Osteocyte (in vitro differentiated cells): Measurements from ENCODE around the gene DNAJC5G. TPM values are rescaled to one million over a fixed set of nuclear protein-coding genes. Genes with fewer than 3 reads are reported as not detected.

Source experiments
- DNase-seq: peaks from one replicate; pipeline ENCODE4 v3.0.0; 2021; ENCODE audit warnings: mixed read lengths; ENCODE audit not compliant: unreplicated experiment; ENCODE audit errors: extremely low spot score
- H3K27ac Mint-ChIP-seq: one replicate; pipeline ENCODE4 v1.8.0; 2021; ENCODE audit warnings: mild to moderate bottlenecking, mixed read lengths; ENCODE audit not compliant: unreplicated experiment
- H3K27me3 Mint-ChIP-seq: one replicate; pipeline ENCODE4 v1.8.0; 2021; ENCODE audit warnings: mixed read lengths; ENCODE audit not compliant: unreplicated experiment
- H3K36me3 Mint-ChIP-seq: one replicate; pipeline ENCODE4 v1.8.0; 2021; ENCODE audit warnings: mixed read lengths; ENCODE audit not compliant: unreplicated experiment
- H3K4me1 Mint-ChIP-seq: one replicate; pipeline ENCODE4 v1.8.0; 2021; ENCODE audit warnings: mixed read lengths; ENCODE audit not compliant: unreplicated experiment
- H3K4me3 Mint-ChIP-seq: one replicate; pipeline ENCODE4 v1.8.0; 2021; ENCODE audit warnings: mild to moderate bottlenecking, moderate library complexity, mixed read lengths; ENCODE audit not compliant: unreplicated experiment
- H3K9me3 Mint-ChIP-seq: one replicate; pipeline ENCODE4 v1.8.0; 2021; ENCODE audit warnings: mixed read lengths; ENCODE audit not compliant: unreplicated experiment
- CTCF ChIP-seq: fragments of 200-600 bp; sonication (generic); IDR thresholded peaks from 2 replicates; pipeline ENCODE4 v1.5.0; 2021; ENCODE audit warnings: antibody characterized with exemption, mild to moderate bottlenecking, moderate library complexity
- total RNA-seq: library from RNA; stranded (reverse); gene quantifications from 2 replicates; pipeline ENCODE4 v1.2.1, GENCODE V29; 2021

The DNAJC5G gene
- total RNA-seq, 1 donor from 2014 or later = not detected

GRCh38 chr2:27309651-27310050, 34.4 kb downstream of the DNAJC5G start:
- H3K4me1 Mint-ChIP-seq = no peaks in the 10 kb centered on the region
- no peak for DNase-seq
- H3K27me3 Mint-ChIP-seq = peaks cover 6% of the 10 kb centered on the region
- no peak overlapping the region for H3K27ac Mint-ChIP-seq
- no peak for TF ChIP-seq CTCF
- no peaks in the 10 kb centered on the region for H3K9me3 Mint-ChIP-seq
- H3K36me3 Mint-ChIP-seq = peaks cover 11% of the 10 kb centered on the region
- no peak overlapping the region for H3K4me3 Mint-ChIP-seq

- peaks cover 3% of the 10 kb centered on the region for H3K27me3 Mint-ChIP-seq
- H3K4me3 Mint-ChIP-seq = no peak overlapping the region
- H3K27ac Mint-ChIP-seq = no peak overlapping the region
- no peak for TF ChIP-seq CTCF
- no peaks in the 10 kb centered on the region for H3K4me1 Mint-ChIP-seq
- no peaks in the 10 kb centered on the region for H3K9me3 Mint-ChIP-seq
- DNase-seq = no peak
- H3K36me3 Mint-ChIP-seq = peaks cover 11% of the 10 kb centered on the region
These were observed 36.9 kb downstream of the DNAJC5G start for GRCh38 chr2:27312152-27312551.

GRCh38 chr2:27313882-27314645, 38.8 kb downstream of the DNAJC5G start:
- peaks cover 11% of the 10 kb centered on the region for H3K36me3 Mint-ChIP-seq
- no peaks in the 10 kb centered on the region for H3K27me3 Mint-ChIP-seq
- TF ChIP-seq CTCF = no peak
- no peak overlapping the region for H3K4me3 Mint-ChIP-seq
- no peak overlapping the region for H3K27ac Mint-ChIP-seq
- no peak for DNase-seq
- H3K4me1 Mint-ChIP-seq = no peaks in the 10 kb centered on the region
- no peaks in the 10 kb centered on the region for H3K9me3 Mint-ChIP-seq

GRCh38 chr2:27314709-27315108, 39.5 kb downstream of the DNAJC5G start:
- no peaks in the 10 kb centered on the region for H3K27me3 Mint-ChIP-seq
- H3K27ac Mint-ChIP-seq = no peak overlapping the region
- no peaks in the 10 kb centered on the region for H3K9me3 Mint-ChIP-seq
- H3K4me1 Mint-ChIP-seq = no peaks in the 10 kb centered on the region
- H3K36me3 Mint-ChIP-seq = peaks cover 8% of the 10 kb centered on the region
- no peak overlapping the region for H3K4me3 Mint-ChIP-seq
- no peak for TF ChIP-seq CTCF
- DNase-seq = no peak

GRCh38 chr2:27315122-27315521, 39.9 kb downstream of the DNAJC5G start:
- no peak overlapping the region for H3K4me3 Mint-ChIP-seq
- H3K9me3 Mint-ChIP-seq = no peaks in the 10 kb centered on the region
- no peaks in the 10 kb centered on the region for H3K4me1 Mint-ChIP-seq
- DNase-seq = no peak
- no peak for TF ChIP-seq CTCF
- peaks cover 6% of the 10 kb centered on the region for H3K36me3 Mint-ChIP-seq
- H3K27ac Mint-ChIP-seq = no peak overlapping the region
- H3K27me3 Mint-ChIP-seq = no peaks in the 10 kb centered on the region
